Choroid plexus epithelial cell (primary cell): ENCODE results near the gene ARHGAP26.

Source experiments
- DNase-seq: peaks from one replicate; pipeline ENCODE4 v3.0.0-alpha.2; 2010; ENCODE audit warnings: low read depth
- H3K4me3 ChIP-seq: 2 replicates; pipeline ENCODE4 v1.5.1; 2011; ENCODE audit warnings: low read depth, mild to moderate bottlenecking, control low read depth, low read length, moderate library complexity
- TF ChIP-seq, protein P1 (sequence below): conservative IDR thresholded peaks from 2 replicates; pipeline ENCODE4 v1.5.1; 2011; ENCODE audit warnings: low read depth, mild to moderate bottlenecking, control low read depth, inconsistent platforms, low read length, moderate library complexity

ARHGAP26 gene

DNA sequence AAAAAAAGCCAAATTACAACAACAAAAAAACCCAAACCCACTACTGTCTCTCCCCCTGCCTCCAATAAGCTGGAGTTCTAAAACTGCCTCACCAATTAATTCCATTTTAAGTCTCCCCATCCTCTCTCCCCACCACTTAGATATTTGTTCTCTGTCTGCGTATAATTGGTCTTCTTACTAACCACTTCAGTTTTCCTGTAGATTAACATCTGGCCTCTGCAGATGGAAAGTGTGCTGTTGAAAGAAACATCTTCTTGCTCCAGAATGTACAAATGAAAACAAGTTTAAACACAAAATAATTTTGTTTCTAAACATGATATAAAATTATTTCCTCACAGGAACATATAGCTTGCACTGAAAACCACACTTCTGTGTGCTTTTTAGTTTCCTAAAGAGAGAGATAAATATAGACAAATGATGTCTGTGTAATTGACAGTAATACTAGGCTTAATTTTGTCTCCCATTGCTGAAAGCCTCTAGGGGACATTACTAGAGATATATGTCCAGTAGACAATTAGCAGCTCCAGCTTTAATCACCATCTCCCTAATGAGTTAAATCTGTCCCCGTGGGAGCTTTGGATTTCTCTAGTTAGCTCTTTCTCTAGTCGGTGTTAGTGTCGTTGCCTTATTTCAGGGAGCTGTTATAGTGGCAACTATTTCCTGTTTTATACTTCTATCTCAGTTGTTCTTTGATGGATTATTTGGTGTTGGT, 164.0 kb downstream of the ARHGAP26 start:
- H3K4me3 ChIP-seq = no peak overlapping the region
- TF ChIP-seq, protein P1, sequence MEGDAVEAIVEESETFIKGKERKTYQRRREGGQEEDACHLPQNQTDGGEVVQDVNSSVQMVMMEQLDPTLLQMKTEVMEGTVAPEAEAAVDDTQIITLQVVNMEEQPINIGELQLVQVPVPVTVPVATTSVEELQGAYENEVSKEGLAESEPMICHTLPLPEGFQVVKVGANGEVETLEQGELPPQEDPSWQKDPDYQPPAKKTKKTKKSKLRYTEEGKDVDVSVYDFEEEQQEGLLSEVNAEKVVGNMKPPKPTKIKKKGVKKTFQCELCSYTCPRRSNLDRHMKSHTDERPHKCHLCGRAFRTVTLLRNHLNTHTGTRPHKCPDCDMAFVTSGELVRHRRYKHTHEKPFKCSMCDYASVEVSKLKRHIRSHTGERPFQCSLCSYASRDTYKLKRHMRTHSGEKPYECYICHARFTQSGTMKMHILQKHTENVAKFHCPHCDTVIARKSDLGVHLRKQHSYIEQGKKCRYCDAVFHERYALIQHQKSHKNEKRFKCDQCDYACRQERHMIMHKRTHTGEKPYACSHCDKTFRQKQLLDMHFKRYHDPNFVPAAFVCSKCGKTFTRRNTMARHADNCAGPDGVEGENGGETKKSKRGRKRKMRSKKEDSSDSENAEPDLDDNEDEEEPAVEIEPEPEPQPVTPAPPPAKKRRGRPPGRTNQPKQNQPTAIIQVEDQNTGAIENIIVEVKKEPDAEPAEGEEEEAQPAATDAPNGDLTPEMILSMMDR = no peak
- DNase-seq = no peak

DNA sequence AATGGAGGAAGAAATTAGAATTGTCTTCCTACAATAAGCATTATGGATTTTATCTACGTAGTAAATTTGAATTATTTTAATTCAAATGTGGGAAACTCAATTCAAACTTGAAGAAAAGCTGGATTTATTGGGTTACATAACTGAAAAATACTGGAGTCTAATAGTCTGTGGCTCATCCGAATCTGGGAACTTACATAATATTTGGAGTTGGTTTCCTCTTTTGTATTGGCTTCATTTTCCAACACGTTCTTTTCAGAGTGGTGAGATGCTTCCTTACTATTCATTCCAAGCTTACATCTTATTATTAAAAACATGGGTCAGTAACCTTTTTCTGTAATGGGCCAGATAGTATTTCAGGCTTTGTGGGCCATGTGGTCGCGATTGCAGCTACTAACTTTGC, 164.8 kb downstream of the ARHGAP26 start:
- DNase-seq = no peak
- TF ChIP-seq, protein P1 = no peak
- H3K4me3 ChIP-seq = no peak overlapping the region

DNA sequence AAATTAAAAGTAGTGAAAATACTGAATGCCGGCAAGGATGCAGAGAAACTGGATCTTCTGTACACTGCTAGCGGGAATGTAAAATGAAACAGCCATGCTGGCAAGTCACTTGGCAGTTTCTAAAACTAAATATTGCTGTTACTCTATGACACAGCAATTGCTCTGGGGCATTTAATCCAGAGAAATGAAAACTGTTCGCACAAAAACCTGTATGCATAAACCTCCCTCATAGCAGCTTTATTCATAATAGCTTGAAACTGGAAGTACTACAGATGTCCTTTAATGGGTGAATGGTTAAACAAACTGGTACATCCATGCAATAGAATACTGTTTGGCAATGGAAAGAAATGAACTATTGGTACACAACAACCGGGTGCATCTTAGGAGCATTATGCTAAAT, 167.2 kb downstream of the ARHGAP26 start:
- TF ChIP-seq, protein P1 = no peak
- no peak overlapping the region for H3K4me3 ChIP-seq
- no peak for DNase-seq

DNA sequence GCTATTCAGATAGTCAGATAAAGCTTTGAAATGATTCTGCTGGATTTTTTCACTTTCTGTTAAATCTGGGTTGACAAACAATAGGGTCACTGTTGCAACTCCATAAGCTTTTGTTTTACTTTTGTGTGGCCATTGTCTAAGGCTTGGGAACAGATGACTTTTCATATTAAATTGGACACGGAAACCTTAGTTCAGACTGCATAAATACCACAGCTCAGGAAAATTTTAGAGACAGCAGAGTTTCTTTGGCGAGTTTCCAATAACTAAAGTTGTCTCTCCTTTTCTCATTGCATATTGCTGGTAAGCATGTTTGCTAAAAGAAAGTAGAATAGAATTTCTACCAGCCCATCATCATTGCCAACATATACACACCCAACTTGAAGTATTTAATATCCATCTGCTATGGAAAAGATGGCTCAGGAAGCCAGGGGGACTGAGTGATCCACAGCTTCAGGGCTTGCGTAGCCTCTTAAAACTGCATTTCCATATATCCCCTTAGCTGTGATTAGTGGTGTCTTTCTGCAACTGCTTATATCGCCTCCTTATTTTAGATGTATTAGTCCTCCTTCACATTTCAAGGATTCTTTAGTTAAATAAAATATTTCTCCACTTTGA, 168.2 kb downstream of the ARHGAP26 start:
- TF ChIP-seq, protein P1 = no peak
- no peak for DNase-seq

DNA sequence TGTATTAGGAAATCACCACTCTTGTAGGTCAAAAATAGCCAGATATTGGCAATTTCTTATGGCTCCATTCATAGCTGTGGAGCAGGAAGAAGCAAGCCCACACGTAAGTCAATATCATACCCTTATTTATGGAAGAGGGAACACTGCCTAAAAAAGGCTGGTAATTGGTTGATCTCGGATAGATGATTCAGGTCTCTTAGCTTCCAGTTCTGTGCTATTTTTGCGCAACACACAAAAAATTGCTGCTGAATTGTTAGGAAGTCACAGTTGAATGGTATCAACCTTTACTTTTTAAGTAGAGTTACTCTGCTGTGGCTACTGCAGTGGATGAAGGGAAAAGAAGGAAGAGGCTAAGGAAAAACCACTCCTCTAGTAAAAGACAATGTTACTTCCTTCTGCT, 168.8 kb downstream of the ARHGAP26 start:
- H3K4me3 ChIP-seq = no peak overlapping the region
- TF ChIP-seq, protein P1 = no peak
- DNase-seq = no peak

More for the DNA sequence above, 168.2 kb downstream of the ARHGAP26 start:
- no peak overlapping the region for H3K4me3 ChIP-seq

DNA sequence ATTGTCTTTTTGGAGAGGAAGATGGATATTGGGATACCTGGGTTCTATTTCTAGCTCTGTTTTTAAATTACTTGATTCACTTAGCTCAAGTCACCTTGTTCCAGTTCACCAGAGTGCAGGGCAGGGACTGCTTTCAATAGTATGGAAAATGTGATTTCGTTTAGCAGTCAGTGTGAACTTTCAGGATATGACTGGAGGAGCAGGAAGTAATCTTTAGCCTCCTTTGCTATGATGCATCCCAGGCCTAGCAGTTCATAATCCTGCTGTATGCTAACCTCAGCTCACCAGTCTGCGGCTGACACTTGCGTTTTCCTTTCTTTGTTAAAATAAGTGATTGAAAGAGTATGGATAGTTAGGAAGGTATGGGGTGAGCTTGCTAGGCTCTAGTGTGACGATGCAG, 169.7 kb downstream of the ARHGAP26 start:
- H3K4me3 ChIP-seq = no peak overlapping the region
- no peak for DNase-seq
- TF ChIP-seq, protein P1 = no peak

DNA sequence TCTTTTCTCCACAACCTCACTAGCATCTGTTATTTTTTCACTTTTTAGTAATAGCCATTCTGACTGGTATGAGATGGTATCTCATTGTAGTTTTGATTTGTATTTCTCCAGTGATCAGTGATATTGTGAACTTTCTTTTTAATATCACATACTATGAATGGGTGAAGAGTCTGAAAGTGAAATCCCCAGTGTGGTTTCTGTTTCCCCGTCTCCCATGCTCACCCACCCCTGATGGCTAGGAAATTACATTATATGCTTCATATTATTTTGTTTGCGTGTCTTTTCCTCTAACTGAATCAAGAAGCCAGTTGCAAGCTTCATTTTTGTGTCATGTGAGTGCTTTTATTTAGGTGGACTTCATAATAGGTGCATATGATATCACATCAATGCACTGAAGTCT, 171.1 kb downstream of the ARHGAP26 start:
- no peak for DNase-seq
- TF ChIP-seq, protein P1 = no peak
- H3K4me3 ChIP-seq = no peak overlapping the region
